Left lung (tissue), 10 donors: Measurements from ENCODE around the gene FOCAD. TPM values are rescaled to one million over a fixed set of nuclear protein-coding genes. Genes with fewer than 3 reads are reported as not detected.
"Not testable (repeated sequence)": the region's sequence is repeated elsewhere in the genome, so short reads cannot be mapped to it uniquely, and the experiment has no call there.

Source experiments
- ATAC-seq: fragments of 200-7000 bp; cut with Tn5 transposase; one replicate; pipeline ENCODE4 v1.9.1; 2020; ENCODE audit warnings: moderate library complexity
- DNase-seq, 4 donors: peaks; one replicate each; pipeline ENCODE4 v3.0.0-alpha.2; 2013 to 2020
- H3K27ac ChIP-seq, 2 donors: fragments of 200-600 bp; sonication (generic) in 1 of 2; one replicate each; pipeline versions ENCODE4 v1.5.0 to v1.8.0; 2020 to 2021
- H3K27me3 ChIP-seq, 2 donors: fragments of 200-600 bp; sonication (generic) in 1 of 2; one replicate each; pipeline versions ENCODE4 v1.5.0 to v1.8.0; 2020 to 2021
- H3K36me3 ChIP-seq, 2 donors: fragments of 200-600 bp; sonication (generic) in 1 of 2; one replicate each; pipeline versions ENCODE4 v1.5.0 to v1.8.0; 2020 to 2021
- H3K4me1 ChIP-seq, 2 donors: fragments of 200-600 bp; one replicate each; pipeline ENCODE4 v1.8.0; 2021
- H3K4me3 ChIP-seq, 2 donors: fragments of 200-600 bp; sonication (generic) in 1 of 2; one replicate each; pipeline versions ENCODE4 v1.5.0 to v1.8.0; 2020 to 2021; ENCODE audit warnings: mild to moderate bottlenecking in 1 of 2
- H3K9me3 ChIP-seq, 2 donors: fragments of 200-600 bp; sonication (generic) in 1 of 2; one replicate each; pipeline versions ENCODE4 v1.5.0 to v1.8.0; 2020 to 2021
- CTCF ChIP-seq, 2 donors: fragments of 200-600 bp; sonication (generic) in 1 of 2; IDR thresholded peaks; one replicate each; pipeline versions ENCODE4 v1.5.0 to v1.8.0; 2021; ENCODE audit warnings: antibody characterized with exemption in 2 of 2
- intact Hi-C, 2 donors: fragments of 100-400 bp; cut with DNase I; formaldehyde crosslinking; loops; one replicate each; pipeline versions ENCODE4 v1.11.2 to v1.14.2; 2022
- polyA plus RNA-seq, 6 donors: library from polyadenylated mRNA; unstranded; fragments of 120-200 nt; gene quantifications; one replicate each; pipeline ENCODE4 v1.2.1, GENCODE V29; 2013; ENCODE audit not compliant: insufficient read length in 6 of 6
- total RNA-seq, 2 donors: library from RNA; stranded (reverse); fragmentation: NEBNext Ultra II Directional; extraction: Animal tissue kit (Norgen Biotek cat#: 25700); gene quantifications; one replicate each; pipeline ENCODE4 v1.2.1, GENCODE V29; 2021
- donor health status: DM: no; HTN: yes; CAD: no.
- donor health status: DM: no; HTN: no; CAD: no.

FOCAD gene
- total and polyA plus RNA-seq, 8 donors, result 23.6 to 43.1 (median 29.9) TPM

- Histone ChIP-seq H3K4me1 (no peaks in the 10 kb centered on the region), H3K9me3 (no peaks in the 10 kb centered on the region), H3K36me3 (no peaks in the 10 kb centered on the region), H3K27ac (no peak overlapping the region), H3K27me3 (no peaks in the 10 kb centered on the region), H3K4me3 (no peak overlapping the region)
- DNase-seq, result no peak
- TF ChIP-seq CTCF (IDR thresholded peaks at IDR 0.05), result no peak
- no peak for ATAC-seq
- intact Hi-C loops, result no loop called here
Measured at GRCh38 chr9:20671635-20672034, 12.4 kb upstream of the FOCAD start.

- H3K4me3 ChIP-seq, DNase-seq, ATAC-seq, H3K27ac ChIP-seq, H3K36me3 ChIP-seq, H3K4me1 ChIP-seq, H3K27me3 ChIP-seq, intact Hi-C loops, H3K9me3 ChIP-seq: not testable (repeated sequence)
Measured at GRCh38 chr9:20673537-20673936, 10.5 kb upstream of the FOCAD start.

GRCh38 chr9:20681467-20681866 lies 2.6 kb upstream of the FOCAD start:
- H3K4me3 ChIP-seq, result no peak overlapping the region

GRCh38 chr9:20683351-20684034 lies 566 bp upstream of the FOCAD start:
- no peaks in the 10 kb centered on the region for H3K9me3 ChIP-seq
- DNase-seq (peak in 2 of 4 donors; percentile 41 to 50), ATAC-seq (peak; percentile 17)
- H3K36me3 ChIP-seq, result no peaks in the 10 kb centered on the region
- peaks cover 15 to 36% of the 10 kb centered on the region in 2 donors for H3K4me1 ChIP-seq
- intact Hi-C loops, result no loop called here
- no peak for TF ChIP-seq CTCF (IDR thresholded peaks at IDR 0.05)
- H3K27me3 ChIP-seq, result no peaks in the 10 kb centered on the region
- H3K4me3 ChIP-seq, result peak overlapping the region; percentile 90 to 93
- peak overlapping the region; percentile 95 to 97 for H3K27ac ChIP-seq

More at GRCh38 chr9:20681467-20681866, 2.6 kb upstream of the FOCAD start:
- Histone ChIP-seq H3K4me1 (peaks cover 15 to 29% of the 10 kb centered on the region in 2 donors), H3K9me3 (no peaks in the 10 kb centered on the region), H3K36me3 (no peaks in the 10 kb centered on the region), H3K27ac (no peak overlapping the region), H3K27me3 (no peaks in the 10 kb centered on the region)
- ATAC-seq (no peak), DNase-seq (no peak)
- TF ChIP-seq CTCF (IDR thresholded peaks at IDR 0.05), result no peak
- intact Hi-C loops, result no loop called here

- no peaks in the 10 kb centered on the region for H3K36me3 ChIP-seq
- DNase-seq (peak in 1 of 4 donors; percentile 29), ATAC-seq (no peak)
- TF ChIP-seq CTCF (IDR thresholded peaks at IDR 0.05), result no peak
- peaks cover 15 to 36% of the 10 kb centered on the region in 2 donors for H3K4me1 ChIP-seq
- intact Hi-C loops, result no loop called here
- H3K27me3 ChIP-seq, result no peaks in the 10 kb centered on the region
- peak overlapping the region; percentile 90 to 93 for H3K4me3 ChIP-seq
- H3K27ac ChIP-seq, result peak overlapping the region; percentile 95 to 97
- no peaks in the 10 kb centered on the region for H3K9me3 ChIP-seq
Measured at GRCh38 chr9:20684875-20685696, 1.0 kb downstream of the FOCAD start.
